Measurements from ENCODE around the gene CHRM1.

CHRM1 gene

GRCh38 chr11:62895501-62895900 is 25.7 kb downstream of the CHRM1 start:
- H3K4me3 ChIP-seq (ENCODE audit: low read length): no peak overlapping the region
- no peaks in the 10 kb centered on the region for H3K27me3 ChIP-seq (ENCODE audit: control insufficient read depth, insufficient read depth, low read length)
- no peaks in the 10 kb centered on the region for H3K36me3 ChIP-seq (ENCODE audit: control insufficient read depth, low read depth, low read length)
- no peak overlapping the region for H3K9ac ChIP-seq (ENCODE audit: low read length)
- H3K27ac ChIP-seq (ENCODE audit: low read length): no peak overlapping the region
- no peaks in the 10 kb centered on the region for H3K9me3 ChIP-seq (ENCODE audit: control insufficient read depth, low read depth, low read length)
- peaks cover 5% of the 10 kb centered on the region for H3K4me1 ChIP-seq (ENCODE audit: control insufficient read depth, low read depth, low read length)

GRCh38 chr11:62892077-62892922 is 28.9 kb downstream of the CHRM1 start:
- Histone ChIP-seq H3K27ac (ENCODE audit: low read length) (no peak overlapping the region), H3K27me3 (ENCODE audit: control insufficient read depth, insufficient read depth, low read length) (no peaks in the 10 kb centered on the region), H3K4me3 (ENCODE audit: low read length) (no peak overlapping the region), H3K4me1 (ENCODE audit: control insufficient read depth, low read depth, low read length) (peaks cover 4% of the 10 kb centered on the region), H3K9ac (ENCODE audit: low read length) (no peak overlapping the region), H3K36me3 (ENCODE audit: control insufficient read depth, low read depth, low read length) (peaks cover 23% of the 10 kb centered on the region), H3K9me3 (ENCODE audit: control insufficient read depth, low read depth, low read length) (no peaks in the 10 kb centered on the region)

DNA sequence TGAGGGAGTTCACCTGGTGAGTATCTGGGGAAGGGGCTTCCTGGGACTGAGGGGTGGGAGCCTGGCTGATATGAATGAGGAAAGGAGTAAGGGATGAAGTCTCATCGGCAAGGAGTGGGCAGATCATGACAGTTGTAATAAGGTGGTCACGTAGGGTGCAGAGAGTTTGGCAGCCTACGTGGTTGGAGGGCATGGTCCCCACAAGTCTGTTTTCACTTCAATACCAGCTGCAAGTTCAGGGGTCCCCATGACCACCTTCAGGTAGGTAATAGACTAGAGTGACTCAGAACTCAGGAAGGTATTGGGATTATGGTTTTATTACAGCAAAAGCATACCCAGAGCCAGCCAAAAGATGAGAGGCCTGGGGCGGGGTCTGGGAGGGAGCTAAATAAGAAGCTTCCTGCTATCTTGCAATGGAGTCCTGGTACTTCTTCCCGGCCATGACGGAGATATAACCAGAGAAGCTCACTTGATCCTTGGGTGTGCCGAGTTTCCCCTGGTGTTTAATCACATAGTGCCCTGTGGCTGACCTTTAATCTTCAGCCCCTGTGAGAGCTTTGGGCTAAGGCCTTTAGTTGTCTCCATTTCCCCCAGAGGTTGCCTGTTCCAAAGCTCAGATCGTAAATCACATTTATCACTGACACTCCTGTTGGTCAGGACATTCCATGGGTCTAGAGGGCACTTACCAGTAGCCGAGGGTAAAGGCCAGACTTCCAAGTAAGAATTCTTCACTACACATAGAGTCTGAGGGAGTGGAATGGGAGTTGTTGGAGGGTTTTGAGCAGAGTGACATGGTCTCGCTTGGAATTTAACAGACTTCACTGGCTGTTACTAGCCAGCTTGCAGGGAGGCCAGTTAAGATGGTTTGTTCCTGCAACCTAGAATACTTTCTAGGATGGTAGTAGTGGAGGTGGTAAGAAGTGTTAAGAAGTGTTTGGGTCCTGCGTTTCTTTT is 31.4 kb downstream of the CHRM1 start:
- Histone ChIP-seq H3K36me3 (ENCODE audit: control insufficient read depth, low read depth, low read length) (peaks cover 49% of the 10 kb centered on the region), H3K9ac (ENCODE audit: low read length) (no peak overlapping the region), H3K27me3 (ENCODE audit: control insufficient read depth, insufficient read depth, low read length) (no peaks in the 10 kb centered on the region), H3K27ac (ENCODE audit: low read length) (no peak overlapping the region), H3K4me3 (ENCODE audit: low read length) (no peak overlapping the region), H3K4me1 (ENCODE audit: control insufficient read depth, low read depth, low read length) (no peaks in the 10 kb centered on the region), H3K9me3 (ENCODE audit: control insufficient read depth, low read depth, low read length) (no peaks in the 10 kb centered on the region)

GRCh38 chr11:62889126-62889483 is 32.1 kb downstream of the CHRM1 start:
- no peak overlapping the region for H3K4me3 ChIP-seq (ENCODE audit: low read length)
- no peaks in the 10 kb centered on the region for H3K4me1 ChIP-seq (ENCODE audit: control insufficient read depth, low read depth, low read length)
- H3K9me3 ChIP-seq (ENCODE audit: control insufficient read depth, low read depth, low read length): no peaks in the 10 kb centered on the region
- H3K36me3 ChIP-seq (ENCODE audit: control insufficient read depth, low read depth, low read length): peaks cover 55% of the 10 kb centered on the region
- no peaks in the 10 kb centered on the region for H3K27me3 ChIP-seq (ENCODE audit: control insufficient read depth, insufficient read depth, low read length)
- H3K9ac ChIP-seq (ENCODE audit: low read length): no peak overlapping the region
- no peak overlapping the region for H3K27ac ChIP-seq (ENCODE audit: low read length)

GRCh38 chr11:62888406-62888805 is 32.8 kb downstream of the CHRM1 start:
- H3K27me3 ChIP-seq (ENCODE audit: control insufficient read depth, insufficient read depth, low read length): no peaks in the 10 kb centered on the region
- no peak overlapping the region for H3K27ac ChIP-seq (ENCODE audit: low read length)
- H3K4me1 ChIP-seq (ENCODE audit: control insufficient read depth, low read depth, low read length): peaks cover 4% of the 10 kb centered on the region
- no peak overlapping the region for H3K9ac ChIP-seq (ENCODE audit: low read length)
- H3K4me3 ChIP-seq (ENCODE audit: low read length): no peak overlapping the region
- H3K36me3 ChIP-seq (ENCODE audit: control insufficient read depth, low read depth, low read length): peaks cover 62% of the 10 kb centered on the region
- H3K9me3 ChIP-seq (ENCODE audit: control insufficient read depth, low read depth, low read length): no peaks in the 10 kb centered on the region

DNA sequence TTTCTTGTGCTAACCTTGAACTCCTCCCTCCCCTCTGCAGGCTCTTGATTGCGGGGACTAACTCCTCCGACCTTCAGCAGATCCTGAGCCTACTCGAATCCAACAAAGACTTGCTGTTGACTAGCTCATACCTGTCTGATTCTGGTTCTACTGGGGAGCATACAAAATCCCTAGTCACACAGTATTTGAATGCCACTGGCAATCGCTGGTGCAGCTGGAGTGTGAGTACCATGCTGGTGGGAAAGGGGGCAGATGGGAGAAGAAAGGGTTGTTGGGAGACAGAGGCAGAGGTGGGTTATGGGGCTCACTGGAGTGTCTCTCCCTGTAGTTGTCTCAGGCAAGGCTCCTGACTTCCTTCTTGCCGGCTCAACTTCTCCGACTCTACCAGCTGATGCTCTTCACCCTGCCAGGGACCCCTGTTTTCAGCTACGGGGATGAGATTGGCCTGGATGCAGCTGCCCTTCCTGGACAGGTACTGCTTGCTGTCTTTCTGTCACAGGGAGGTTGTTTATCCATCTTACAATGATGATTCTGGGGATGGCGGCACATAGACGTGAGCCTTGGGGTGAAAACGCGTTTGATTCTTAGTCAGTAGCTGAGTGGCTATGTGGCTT is 35.9 kb downstream of the CHRM1 start:
- H3K4me3 ChIP-seq (ENCODE audit: low read length): no peak overlapping the region
- no peak overlapping the region for H3K9ac ChIP-seq (ENCODE audit: low read length)
- peaks cover 80% of the 10 kb centered on the region for H3K36me3 ChIP-seq (ENCODE audit: control insufficient read depth, low read depth, low read length)
- no peaks in the 10 kb centered on the region for H3K9me3 ChIP-seq (ENCODE audit: control insufficient read depth, low read depth, low read length)
- no peaks in the 10 kb centered on the region for H3K27me3 ChIP-seq (ENCODE audit: control insufficient read depth, insufficient read depth, low read length)
- H3K4me1 ChIP-seq (ENCODE audit: control insufficient read depth, low read depth, low read length): peaks cover 18% of the 10 kb centered on the region
- H3K27ac ChIP-seq (ENCODE audit: low read length): no peak overlapping the region

- H3K4me3 ChIP-seq (ENCODE audit: low read length): peak overlapping the region; percentile 89
- H3K36me3 ChIP-seq (ENCODE audit: control insufficient read depth, low read depth, low read length): peaks cover 76% of the 10 kb centered on the region
- no peaks in the 10 kb centered on the region for H3K9me3 ChIP-seq (ENCODE audit: control insufficient read depth, low read depth, low read length)
- H3K27me3 ChIP-seq (ENCODE audit: control insufficient read depth, insufficient read depth, low read length): no peaks in the 10 kb centered on the region
- H3K4me1 ChIP-seq (ENCODE audit: control insufficient read depth, low read depth, low read length): peaks cover 28% of the 10 kb centered on the region
- H3K9ac ChIP-seq (ENCODE audit: low read length): no peak overlapping the region
- H3K27ac ChIP-seq (ENCODE audit: low read length): no peak overlapping the region
These were observed 37.5 kb downstream of the CHRM1 start for GRCh38 chr11:62883673-62884072.

DNA sequence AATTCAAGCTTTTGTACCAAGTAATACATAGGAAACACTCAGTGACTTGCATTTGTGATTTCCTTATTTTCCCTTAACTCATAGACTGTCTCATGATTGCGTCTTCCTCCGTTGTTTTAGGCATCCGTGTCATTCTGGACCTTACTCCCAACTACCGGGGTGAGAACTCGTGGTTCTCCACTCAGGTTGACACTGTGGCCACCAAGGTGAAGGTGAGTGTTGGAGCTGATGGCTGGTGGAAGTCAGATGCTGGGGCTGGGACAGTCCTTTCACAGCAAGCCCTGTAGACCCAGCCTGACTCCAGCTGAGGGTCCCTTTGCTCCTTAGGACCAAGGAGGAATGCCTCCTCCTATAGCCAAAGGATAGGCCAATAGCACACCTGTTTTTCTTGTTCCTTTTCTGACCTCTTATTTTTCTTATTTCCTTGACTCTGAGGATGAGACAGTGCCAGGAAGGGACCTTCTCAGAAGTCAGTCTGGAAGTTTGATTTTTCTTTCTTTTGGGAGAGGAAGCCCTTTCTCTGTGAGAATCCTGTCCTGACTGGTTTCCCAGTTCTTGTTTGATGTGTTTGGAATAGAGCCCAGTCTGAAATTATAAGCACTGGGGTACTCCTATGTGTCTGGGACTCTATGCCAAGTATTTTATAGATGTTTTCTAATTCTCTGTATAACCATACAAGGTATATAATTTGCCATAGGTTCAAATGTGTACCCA is 38.2 kb downstream of the CHRM1 start:
- Histone ChIP-seq H3K4me3 (ENCODE audit: low read length) (peak overlapping the region; percentile 89), H3K9me3 (ENCODE audit: control insufficient read depth, low read depth, low read length) (no peaks in the 10 kb centered on the region), H3K27ac (ENCODE audit: low read length) (peak overlapping the region; percentile 26), H3K27me3 (ENCODE audit: control insufficient read depth, insufficient read depth, low read length) (no peaks in the 10 kb centered on the region), H3K9ac (ENCODE audit: low read length) (peak overlapping the region; percentile 100), H3K4me1 (ENCODE audit: control insufficient read depth, low read depth, low read length) (peaks cover 28% of the 10 kb centered on the region), H3K36me3 (ENCODE audit: control insufficient read depth, low read depth, low read length) (peaks cover 72% of the 10 kb centered on the region)

GRCh38 chr11:62882431-62882749 is 38.8 kb downstream of the CHRM1 start:
- H3K9ac ChIP-seq (ENCODE audit: low read length): peak overlapping the region; percentile 100
- H3K4me1 ChIP-seq (ENCODE audit: control insufficient read depth, low read depth, low read length): peaks cover 28% of the 10 kb centered on the region
- no peaks in the 10 kb centered on the region for H3K9me3 ChIP-seq (ENCODE audit: control insufficient read depth, low read depth, low read length)
- H3K27ac ChIP-seq (ENCODE audit: low read length): peak overlapping the region; percentile 99
- peak overlapping the region; percentile 89 for H3K4me3 ChIP-seq (ENCODE audit: low read length)
- H3K36me3 ChIP-seq (ENCODE audit: control insufficient read depth, low read depth, low read length): peaks cover 71% of the 10 kb centered on the region
- H3K27me3 ChIP-seq (ENCODE audit: control insufficient read depth, insufficient read depth, low read length): no peaks in the 10 kb centered on the region

- Histone ChIP-seq H3K9ac (ENCODE audit: low read length) (peak overlapping the region; percentile 100), H3K36me3 (ENCODE audit: control insufficient read depth, low read depth, low read length) (peaks cover 71% of the 10 kb centered on the region), H3K4me1 (ENCODE audit: control insufficient read depth, low read depth, low read length) (peaks cover 28% of the 10 kb centered on the region), H3K9me3 (ENCODE audit: control insufficient read depth, low read depth, low read length) (no peaks in the 10 kb centered on the region), H3K27ac (ENCODE audit: low read length) (peak overlapping the region; percentile 99), H3K27me3 (ENCODE audit: control insufficient read depth, insufficient read depth, low read length) (no peaks in the 10 kb centered on the region), H3K4me3 (ENCODE audit: low read length) (peak overlapping the region; percentile 89)
These were observed 39.4 kb downstream of the CHRM1 start for GRCh38 chr11:62881579-62882430.
